NB4 (cell line): ENCODE data around the gene ATP8B3.
A peak's percentile ranks its signal among the peaks of the same experiment; 100 is the strongest.

Experiments
- DNase-seq: peaks from one replicate; pipeline ENCODE4 v3.0.0; 2010; ENCODE audit warnings: low read depth
- H3K4me3 ChIP-seq: one replicate; pipeline ENCODE4 v1.5.1; 2011; ENCODE audit warnings: mild to moderate bottlenecking, low read depth, low read length, moderate library complexity
- MAX ChIP-seq: IDR thresholded peaks from 2 replicates; pipeline ENCODE4 v1.6.1; 2011; ENCODE audit warnings: low read depth, low read length
- MYC ChIP-seq: IDR thresholded peaks from 2 replicates; pipeline ENCODE4 v1.6.1; 2011; ENCODE audit warnings: low read depth, low read length
- POLR2A ChIP-seq: IDR thresholded peaks from 2 replicates; pipeline ENCODE4 v1.6.1; 2011; ENCODE audit warnings: mild to moderate bottlenecking; ENCODE audit not compliant: insufficient read length; ENCODE audit errors: extremely low read depth
- TF ChIP-seq, protein P1 (sequence below): IDR thresholded peaks from one replicate; pipeline ENCODE4 v1.5.1; 2012; ENCODE audit warnings: low read depth, low read length

The ATP8B3 gene

GRCh38 chr19:1787116-1787515 is 25.0 kb downstream of the ATP8B3 start:
- DNase-seq, result no peak
- no peak overlapping the region for H3K4me3 ChIP-seq
- TF ChIP-seq, protein P1, sequence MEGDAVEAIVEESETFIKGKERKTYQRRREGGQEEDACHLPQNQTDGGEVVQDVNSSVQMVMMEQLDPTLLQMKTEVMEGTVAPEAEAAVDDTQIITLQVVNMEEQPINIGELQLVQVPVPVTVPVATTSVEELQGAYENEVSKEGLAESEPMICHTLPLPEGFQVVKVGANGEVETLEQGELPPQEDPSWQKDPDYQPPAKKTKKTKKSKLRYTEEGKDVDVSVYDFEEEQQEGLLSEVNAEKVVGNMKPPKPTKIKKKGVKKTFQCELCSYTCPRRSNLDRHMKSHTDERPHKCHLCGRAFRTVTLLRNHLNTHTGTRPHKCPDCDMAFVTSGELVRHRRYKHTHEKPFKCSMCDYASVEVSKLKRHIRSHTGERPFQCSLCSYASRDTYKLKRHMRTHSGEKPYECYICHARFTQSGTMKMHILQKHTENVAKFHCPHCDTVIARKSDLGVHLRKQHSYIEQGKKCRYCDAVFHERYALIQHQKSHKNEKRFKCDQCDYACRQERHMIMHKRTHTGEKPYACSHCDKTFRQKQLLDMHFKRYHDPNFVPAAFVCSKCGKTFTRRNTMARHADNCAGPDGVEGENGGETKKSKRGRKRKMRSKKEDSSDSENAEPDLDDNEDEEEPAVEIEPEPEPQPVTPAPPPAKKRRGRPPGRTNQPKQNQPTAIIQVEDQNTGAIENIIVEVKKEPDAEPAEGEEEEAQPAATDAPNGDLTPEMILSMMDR, result no peak
- TF ChIP-seq MYC (no peak), POLR2A (no peak), MAX (no peak)

- no peak overlapping the region for H3K4me3 ChIP-seq
- DNase-seq, result no peak
- no peak for TF ChIP-seq POLR2A
- no peak for TF ChIP-seq MYC
- no peak for TF ChIP-seq MAX
- TF ChIP-seq, protein P1, result no peak
Observed at GRCh38 chr19:1786668-1787067, 25.4 kb downstream of the ATP8B3 start.

DNA sequence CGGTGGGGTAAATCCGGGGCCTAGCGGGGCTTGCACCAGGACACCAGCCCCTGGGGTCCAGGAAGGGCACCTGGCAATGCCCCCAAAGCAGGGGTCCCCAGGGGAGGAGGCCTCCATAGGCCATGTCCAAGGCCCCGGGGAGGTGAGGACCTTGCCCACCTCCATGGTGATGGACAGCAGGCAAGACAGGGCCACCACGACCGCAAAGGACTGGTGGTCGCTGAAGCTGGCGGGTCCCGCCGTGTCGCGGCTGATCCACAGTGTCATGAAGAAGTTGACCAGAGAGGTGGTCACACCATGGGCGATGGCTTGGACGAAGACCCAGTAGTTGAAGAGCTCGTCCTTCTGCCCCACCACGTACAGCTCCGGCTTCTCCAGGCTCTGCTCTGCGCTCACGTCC is 26.8 kb downstream of the ATP8B3 start:
- TF ChIP-seq, protein P1, result no peak
- TF ChIP-seq POLR2A, result no peak
- TF ChIP-seq MYC, result no peak
- no peak for TF ChIP-seq MAX
- DNase-seq, result no peak
- no peak overlapping the region for H3K4me3 ChIP-seq

DNA sequence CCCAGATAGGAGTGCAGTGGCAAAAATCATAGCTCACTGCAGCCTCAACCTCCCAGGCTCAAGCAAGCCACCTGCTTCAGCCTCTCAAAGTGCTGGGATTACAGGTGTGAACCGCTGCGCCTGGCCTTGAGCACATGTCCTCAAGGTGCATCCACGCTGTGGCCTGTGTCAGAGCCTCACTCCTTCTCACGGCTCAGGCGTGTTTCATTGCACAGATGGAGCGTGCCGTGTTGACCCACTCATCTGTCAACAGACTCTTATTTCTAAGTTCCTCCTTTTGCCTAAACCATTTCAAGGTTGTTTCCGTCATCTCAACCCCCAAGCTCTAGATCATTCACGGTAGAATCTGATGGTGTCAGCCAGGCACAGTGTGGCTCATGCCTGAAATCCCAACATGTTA is 28.2 kb downstream of the ATP8B3 start:
- TF ChIP-seq MAX (no peak), POLR2A (no peak)
- TF ChIP-seq, protein P1, result no peak
- DNase-seq, result peak; percentile 39
- no peak overlapping the region for H3K4me3 ChIP-seq

DNA sequence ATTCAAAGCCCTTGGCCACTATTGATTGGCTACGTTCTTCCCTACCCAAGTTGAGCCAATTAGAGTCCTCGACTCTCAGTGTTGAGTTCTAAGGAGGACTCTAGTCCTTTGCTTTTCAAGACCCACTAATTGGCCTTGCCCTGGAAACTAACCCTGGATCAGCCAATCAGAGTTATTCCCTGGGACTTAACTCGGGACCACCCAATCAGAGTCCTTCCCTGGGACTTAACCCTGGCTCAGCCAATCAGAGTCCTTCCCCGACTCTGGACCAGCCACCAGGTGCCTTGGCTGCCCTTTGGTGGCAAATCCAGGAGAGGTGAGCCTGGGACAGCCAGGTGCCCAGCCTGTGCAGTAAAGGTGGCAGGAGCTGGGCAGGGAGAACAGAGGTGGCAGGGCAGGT is 28.7 kb downstream of the ATP8B3 start:
- TF ChIP-seq POLR2A (no peak), MYC (no peak), MAX (no peak)
- TF ChIP-seq, protein P1, result no peak

GRCh38 chr19:1782521-1782920 is 29.6 kb downstream of the ATP8B3 start:
- TF ChIP-seq MYC, result no peak
- DNase-seq, result no peak

More for the DNA sequence above, 28.7 kb downstream of the ATP8B3 start:
- no peak for DNase-seq
- H3K4me3 ChIP-seq, result no peak overlapping the region

More at GRCh38 chr19:1782521-1782920, 29.6 kb downstream of the ATP8B3 start:
- H3K4me3 ChIP-seq, result no peak overlapping the region
